ENCODE results near the gene CLDN9.

CLDN9 gene

DNA sequence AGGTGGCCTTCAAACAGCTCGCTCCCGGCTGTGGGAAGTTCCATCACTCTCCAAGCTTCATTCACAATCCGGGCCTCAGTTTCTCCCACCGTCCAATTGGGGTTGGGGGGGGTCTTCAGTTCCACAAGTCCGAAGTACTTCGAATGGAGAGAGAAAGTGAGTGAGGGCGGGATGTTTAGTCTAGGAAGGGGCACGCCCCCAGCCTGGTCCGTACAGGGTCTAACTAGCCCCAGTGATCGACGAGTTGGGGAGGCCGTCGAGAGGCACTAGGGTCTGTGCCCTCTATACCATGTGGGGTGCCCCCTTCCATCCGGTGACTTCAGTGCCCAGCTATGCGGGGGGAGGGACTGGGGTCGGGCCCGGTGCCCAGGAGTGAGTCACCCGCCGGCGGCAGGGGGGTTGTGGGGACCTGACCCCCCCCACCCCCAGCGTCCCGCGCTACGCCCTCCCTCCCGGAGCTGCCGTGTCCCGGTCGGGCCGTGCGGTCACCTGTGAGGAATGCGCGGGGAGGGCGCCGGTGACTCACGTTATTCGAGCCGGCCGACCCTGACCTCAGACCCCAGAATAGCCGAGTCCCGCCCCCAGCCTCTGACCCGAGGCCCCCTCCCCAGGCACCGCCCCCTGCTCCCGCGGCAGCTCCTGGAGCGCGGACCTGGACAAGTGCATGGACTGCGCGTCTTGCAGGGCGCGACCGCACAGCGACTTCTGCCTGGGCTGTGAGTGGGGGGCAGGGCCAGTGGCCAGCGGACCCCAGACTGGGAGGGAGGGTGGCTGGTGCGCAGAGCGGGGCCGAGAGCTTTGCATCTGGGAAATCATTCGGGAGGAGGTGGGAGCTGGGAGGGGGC lies 8.1 kb downstream of the CLDN9 start:
- peak; percentile 65 for DNase-seq

DNA sequence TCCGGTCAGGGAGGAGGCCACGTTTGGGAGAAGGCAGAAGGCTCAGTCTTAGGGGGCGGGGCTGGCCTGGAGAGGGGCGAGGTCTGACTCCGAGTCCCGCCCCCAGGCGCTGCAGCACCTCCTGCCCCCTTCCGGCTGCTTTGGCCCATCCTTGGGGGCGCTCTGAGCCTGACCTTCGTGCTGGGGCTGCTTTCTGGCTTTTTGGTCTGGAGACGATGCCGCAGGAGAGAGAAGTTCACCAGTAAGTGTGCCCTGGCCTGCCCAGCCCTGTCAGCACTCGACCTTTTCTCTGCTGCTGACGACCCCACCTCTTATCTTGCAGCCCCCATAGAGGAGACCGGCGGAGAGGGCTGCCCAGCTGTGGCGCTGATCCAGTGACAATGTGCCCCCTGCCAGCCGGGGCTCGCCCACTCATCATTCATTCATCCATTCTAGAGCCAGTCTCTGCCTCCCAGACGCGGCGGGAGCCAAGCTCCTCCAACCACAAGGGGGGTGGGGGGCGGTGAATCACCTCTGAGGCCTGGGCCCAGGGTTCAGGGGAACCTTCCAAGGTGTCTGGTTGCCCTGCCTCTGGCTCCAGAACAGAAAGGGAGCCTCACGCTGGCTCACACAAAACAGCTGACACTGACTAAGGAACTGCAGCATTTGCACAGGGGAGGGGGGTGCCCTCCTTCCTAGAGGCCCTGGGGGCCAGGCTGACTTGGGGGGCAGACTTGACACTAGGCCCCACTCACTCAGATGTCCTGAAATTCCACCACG lies 8.9 kb downstream of the CLDN9 start:
- DNase-seq, result peak; percentile 57

DNA sequence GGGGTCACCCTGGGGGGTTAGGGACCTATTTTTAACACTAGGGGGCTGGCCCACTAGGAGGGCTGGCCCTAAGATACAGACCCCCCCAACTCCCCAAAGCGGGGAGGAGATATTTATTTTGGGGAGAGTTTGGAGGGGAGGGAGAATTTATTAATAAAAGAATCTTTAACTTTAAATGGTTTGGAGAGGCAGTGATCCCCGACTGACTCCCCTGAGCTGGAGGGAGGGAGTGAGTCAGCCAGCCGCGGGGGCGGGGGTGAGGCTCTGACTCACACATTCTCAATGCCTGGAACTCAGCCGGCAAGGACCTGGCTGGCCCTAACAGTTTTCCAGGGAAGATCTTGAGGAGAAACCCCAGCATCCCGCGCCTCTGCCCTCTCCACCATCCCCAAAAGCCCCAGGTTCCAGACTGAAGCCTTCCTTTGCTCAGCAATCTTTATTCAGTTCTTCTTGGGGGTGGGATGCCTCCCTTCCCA lies 9.5 kb downstream of the CLDN9 start:
- DNase-seq, result peak; percentile 76

DNA sequence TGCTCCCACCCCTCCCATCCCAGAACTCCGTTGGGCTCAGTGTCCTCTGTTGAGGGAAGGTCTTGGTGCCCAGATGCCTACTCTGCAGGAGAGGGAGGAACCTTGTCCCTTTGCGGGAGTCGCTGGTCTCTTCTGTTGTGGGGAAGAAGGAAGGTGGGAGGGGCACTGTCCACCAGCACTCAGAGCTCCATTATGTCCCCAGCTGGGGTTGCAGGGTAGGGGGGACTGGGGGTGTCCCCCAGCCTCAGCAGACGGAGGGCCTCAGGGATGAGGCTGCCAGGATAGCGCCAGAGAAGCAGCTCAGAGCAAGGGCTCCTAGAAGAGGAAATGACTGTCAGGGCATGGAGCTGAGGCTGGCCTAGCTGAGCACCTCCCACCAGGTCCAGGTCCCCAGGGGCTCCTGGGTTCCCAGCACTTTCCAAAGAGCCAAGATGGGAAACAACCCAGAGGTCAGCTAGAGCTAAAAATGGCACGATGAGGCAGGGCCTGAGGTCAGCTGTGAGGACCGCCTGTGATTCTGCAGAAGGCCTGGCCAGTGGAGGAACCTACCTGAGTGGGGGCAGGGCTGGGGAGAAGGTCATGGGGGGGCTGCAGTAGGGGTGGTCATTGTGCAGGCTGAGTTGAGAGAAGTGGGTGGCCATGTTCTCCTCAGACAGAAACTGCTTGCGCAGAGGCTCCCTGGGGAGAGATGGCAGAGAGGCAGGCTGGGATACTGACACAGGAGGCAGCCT lies 10.1 kb downstream of the CLDN9 start:
- DNase-seq, result no peak

DNA sequence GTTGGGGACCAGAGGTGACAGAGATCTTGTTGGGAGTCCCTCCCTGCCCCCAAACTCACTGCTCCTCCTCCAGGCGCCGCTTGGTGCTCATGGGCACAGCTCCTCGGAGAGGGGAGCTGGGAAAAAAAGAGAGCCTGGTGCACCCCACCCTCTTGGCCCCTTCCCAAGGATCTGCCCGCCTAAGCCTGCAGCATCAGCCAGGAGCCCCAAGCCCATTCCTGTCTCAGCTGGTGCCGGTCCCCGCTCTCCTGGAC lies 10.6 kb downstream of the CLDN9 start:
- DNase-seq, result no peak

DNA sequence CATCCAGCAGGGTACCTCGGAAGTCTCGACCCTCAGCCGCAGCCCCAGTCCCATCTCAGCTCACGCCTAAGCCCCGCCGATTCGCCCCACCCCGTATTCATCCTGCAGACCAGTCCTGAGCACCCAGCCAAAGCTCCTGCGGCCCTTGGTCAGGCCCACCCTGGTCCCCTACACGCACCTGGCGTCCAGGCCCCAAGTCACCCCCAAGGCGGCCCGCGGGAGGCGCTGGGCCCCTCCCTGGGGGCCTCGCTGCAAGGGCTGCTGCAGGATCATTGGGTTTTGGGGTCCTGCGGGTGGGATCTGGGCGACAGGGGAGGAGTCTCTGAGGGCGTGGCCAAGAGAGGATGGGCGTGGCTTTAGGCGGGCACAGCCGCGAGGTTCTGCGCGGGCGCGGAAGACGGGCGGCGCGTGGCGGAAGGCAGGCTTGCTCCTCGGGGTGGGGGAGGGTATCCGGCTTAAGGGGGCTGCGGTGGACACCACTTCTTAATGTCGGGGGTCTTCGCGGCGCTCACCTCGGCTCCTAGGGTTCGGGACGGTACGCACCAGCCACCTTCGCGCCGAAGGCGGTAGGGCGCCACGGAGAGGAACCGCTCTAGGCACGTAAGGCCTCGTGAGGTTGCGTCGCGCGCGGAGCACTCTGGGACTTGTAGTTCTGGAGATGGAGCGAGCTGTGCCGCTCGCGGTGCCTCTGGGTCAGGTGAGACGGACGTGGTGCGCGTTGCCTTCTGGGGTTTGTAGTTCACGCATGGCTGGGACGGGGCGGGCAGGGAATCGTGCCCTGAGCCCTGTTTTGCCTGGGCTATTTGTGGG lies 11.2 kb downstream of the CLDN9 start, which contains the start of the genes HCFC1R1 and THOC6:
Gene HCFC1R1, minus strand, starts transcription at position 274 of the 810 bp plus-strand sequence. Its CDS starts 1 bp downstream, at position 273.
Gene THOC6, plus strand, starts transcription at position 367 of the 810 bp plus-strand sequence. Its CDS starts 292 bp downstream, at position 659.
- peak; percentile 93 for DNase-seq

DNA sequence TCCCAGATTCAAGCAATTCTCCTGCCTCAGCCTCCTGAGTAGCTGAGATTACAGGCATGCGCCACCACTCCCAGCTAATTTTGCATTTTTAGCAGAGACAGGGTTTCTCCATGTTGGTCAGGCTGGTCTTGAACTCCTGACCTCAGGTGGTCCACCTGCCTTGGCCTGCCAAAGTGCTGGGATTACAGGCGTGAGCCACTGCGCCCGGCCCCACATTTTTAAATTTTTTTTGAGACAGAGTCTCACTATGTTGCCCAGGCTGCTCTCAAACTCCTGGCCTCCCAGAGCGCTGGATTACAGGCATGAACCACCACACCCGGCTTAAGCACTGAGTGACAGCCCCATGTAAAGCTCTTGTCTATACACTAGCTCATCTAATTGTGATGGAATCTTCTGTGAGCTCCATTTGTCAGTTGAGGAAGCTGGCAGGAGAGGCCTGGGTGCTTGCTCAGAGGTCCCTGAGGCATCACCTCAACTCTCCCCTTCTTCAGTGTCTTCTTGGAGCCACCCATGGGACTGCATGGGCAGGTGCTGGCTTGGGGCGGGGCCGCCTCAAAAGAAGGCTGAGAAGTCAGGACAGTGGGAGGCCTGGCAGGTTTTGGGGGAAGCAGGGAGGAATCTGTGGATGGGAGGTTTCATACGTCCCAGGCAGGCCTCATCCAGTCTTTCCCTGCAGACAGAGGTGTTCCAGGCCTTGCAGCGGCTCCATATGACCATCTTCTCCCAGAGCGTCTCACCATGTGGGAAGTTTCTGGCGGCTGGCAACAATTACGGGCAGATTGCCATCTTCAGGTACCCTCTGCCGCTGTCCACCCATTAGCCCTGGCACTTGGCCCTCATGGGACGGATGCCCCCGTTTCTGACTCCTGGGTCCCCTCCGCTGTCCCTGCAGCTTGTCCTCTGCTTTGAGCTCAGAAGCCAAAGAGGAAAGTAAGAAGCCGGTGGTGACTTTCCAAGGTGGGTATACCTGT lies 12.6 kb downstream of the CLDN9 start:
- no peak for DNase-seq

DNA sequence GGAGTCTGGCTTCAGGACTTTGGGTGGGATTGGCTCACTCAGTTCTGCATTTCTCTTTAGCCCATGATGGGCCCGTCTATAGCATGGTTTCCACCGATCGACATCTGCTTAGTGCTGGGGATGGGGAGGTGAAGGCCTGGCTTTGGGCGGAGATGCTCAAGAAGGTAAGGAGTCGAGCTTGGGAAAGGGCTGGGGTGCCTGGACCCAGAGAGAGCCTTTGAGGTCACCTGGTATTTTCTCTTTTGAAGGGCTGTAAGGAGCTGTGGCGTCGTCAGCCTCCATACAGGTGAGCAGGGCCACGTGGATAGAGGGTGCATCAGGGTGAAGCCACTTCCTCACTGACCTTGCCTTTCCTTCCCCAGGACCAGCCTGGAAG lies 13.3 kb downstream of the CLDN9 start:
- no peak for DNase-seq

DNA sequence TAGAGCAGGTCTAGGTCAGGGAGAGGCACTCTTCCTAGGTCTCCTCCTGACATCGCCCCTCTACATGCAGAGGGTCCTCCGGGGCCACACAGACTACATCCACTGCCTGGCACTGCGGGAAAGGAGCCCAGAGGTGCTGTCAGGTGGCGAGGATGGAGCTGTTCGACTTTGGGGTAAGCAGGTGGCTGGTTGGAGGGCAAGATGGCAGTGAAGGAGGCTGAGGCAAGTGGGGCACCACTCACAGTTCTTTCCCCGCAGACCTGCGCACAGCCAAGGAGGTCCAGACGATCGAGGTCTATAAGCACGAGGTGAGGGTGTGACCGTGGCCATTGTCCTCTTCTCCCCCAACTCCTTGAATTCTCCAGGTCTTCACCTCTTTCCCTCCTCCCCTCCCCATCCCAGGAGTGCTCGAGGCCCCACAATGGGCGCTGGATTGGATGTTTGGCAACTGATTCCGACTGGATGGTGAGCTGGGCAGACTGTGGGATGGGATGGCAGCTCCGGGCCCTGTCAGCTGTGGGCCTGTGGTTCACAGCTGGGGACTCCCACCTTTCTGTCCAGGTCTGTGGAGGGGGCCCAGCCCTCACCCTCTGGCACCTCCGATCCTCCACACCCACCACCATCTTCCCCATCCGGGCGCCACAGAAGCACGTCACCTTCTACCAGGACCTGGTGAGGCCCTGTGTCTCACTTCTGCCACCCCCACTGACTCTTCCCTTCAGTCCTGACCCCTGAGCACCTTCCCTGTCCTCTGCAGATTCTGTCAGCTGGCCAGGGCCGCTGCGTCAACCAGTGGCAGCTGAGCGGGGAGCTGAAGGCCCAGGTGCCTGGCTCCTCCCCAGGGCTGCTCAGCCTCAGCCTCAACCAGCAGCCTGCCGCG lies 14.1 kb downstream of the CLDN9 start:
- DNase-seq, result no peak

DNA sequence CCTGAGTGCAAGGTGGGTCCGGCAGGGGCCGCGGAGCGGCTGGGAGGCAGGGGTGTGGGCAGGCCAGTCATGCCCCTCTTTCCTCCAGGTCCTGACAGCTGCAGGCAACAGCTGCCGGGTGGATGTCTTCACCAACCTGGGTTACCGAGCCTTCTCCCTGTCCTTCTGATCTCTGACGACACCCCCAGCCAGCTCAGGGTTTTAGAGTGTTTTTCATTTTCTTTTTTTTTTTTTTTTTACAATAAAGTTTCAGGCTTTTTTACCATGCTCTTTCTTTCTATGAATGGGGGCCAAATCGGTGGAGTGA lies 14.7 kb downstream of the CLDN9 start:
- DNase-seq, result no peak

DNA sequence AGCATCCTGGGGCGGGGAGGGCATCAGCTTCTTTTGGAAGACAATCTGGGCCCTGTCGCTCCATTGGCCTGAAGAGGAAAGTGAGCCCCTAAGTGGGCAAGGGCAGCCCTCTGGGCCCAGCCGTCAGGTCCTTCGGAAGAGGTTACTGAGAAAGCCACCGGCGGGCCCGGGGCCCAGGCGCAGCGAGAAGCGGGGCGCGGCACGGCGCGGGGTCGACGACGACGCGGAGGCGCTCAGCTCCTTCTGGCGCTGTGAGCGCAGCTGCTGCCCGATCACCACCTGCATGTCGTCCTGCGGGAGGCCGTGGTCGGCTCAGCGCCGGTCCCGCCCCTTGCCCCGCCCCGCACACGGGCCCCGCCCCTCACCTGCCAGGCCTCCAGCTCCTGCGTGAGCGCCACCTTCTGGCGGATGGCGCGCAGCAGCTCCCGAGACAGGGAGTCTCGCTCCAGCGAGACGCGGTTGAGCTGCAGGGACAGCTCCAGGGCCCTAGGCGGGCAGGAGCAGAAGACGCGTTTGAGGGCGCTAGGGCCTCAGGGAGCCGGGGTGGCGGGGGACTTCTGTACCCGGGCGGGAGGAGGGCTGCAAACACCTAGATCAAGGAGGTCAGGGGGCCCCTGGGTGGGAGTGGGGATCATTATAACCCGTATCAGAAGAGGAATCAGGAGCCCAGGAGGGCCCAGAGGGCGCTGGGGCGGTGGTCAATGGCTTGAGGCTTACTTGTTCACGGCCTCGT lies 15.4 kb downstream of the CLDN9 start:
- DNase-seq, result peak; percentile 79

DNA sequence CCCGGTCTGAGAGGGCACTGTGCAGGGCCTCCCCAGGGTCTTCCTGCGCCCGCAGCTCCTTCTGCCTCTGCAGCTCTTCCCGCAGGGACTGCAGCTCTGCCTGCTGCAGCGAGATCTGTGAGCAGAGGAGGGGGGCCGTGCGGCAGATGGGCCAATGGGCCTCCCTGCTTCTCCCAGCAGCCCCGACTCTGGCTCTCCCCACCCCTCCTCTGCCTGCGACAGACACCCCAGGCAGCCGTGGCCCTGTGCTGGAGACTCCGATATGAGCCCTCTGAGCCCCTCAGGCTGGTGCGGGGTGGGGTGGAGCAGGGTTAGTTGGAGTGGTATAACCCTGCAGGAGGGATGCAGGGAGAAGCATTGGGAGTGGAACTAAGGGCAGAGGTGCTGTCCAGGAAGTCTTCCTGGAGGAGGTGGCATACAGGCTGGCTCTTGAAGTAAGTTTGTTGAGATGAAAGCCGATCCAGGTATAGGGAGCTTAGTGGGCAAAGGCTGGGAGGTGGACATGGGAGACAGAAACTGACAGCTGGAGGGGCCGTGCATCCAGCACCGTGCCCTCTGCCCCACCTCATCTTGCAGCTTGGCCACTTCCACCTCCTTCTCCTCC lies 16.1 kb downstream of the CLDN9 start:
- DNase-seq, result no peak

DNA sequence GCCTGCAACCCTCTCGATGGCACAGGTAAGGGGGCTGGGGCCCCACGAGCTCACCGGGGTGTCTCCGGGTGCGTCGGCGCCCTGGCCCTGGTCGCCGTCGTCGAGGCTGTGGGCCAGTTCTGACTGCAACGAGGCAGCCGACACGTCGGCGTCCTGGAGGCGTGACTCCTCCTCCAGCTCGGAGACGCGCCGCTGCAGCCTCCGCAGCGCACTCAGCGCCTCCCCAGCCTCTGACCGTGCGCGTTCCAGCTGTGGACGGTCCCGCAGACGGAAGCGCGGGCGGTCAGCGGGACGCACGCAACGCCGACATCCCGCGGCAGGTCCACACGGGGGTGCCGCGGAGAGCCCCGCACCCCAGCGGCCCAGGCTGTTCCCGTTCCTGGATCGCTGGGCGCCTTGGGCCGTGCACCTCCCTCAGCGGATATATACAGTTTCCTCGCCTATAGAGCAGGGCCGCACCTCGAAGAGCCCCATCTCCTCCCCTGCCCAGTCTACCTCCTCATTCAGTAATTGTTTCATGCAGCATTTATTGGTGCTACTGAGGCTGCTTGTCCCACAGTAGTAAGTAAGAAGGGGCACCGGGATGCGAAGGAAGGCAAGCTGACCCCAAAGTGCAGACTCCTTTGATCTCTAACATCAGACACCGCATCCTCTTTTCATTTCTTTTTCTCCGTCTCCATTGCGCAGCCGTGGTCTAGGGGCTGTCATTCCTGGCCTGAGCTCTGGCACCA lies 16.9 kb downstream of the CLDN9 start:
- no peak for DNase-seq

DNA sequence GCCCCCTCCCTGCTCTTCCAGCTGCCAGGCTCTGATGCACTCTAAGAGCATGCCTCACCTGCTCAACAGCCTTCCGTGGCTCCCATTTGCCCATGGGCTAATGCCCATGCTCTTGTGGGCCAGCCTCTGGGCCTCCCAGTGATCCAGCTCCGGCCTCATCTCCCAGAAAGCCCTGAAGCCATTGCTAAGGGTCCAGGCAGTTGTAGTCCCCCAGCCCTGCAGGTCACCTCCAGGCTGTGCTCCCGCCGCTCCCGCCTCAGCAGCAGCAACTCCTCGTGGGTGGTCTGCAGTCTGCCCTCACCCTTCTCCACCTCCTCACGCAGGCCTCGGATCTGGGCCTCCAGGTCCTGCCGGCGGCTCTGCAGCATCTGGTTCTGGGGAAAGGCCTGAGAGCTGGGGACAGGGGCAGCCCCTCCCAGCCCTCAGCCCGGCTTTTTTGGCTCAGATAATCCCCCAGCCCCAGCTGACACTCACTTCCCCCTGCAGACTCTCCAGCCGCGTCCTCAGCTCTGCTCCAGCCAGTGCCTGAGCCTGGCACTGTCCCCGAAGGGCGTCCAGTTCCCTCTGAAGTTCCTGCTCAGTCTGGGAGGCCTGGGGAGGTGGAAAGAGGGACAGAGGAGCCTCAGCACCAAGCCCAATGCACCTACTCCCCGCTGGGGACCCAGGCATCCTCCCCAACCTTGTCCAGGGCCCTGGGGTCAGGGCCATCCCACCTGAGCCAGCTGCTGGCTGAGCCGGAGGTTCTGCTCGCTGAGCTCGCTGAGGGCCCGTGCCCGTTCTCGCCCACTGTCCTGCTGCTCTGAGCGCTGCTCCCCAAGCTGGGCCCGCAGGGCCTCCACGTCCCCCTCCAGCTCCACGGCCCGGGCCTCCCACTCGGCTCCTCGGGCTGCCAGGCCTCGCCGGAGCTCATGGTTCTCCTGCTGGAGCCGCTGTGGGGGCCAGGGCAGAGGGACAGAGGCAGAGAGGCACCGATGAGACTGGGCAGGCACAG lies 17.8 kb downstream of the CLDN9 start:
- no peak for DNase-seq

DNA sequence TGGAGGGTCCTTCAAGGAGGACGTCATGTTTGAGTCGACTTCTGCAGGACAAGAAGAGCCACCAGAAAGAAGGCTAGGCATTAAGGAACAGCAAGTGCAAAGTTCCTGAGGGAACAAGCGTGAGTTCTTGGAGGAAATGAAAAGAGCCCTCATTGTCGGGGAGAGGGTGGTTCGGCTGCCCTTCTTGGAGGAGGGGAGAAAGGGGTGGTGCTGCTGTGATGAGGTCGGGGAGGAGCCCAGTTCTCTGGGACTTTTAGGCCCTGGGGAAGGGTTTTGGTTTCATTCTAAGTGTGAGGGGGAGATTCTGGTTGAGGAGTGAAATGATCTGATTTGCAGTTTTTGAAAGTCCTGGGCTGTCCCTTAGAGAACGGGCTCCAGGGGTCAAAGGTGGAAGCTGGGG lies 19.9 kb downstream of the CLDN9 start:
- DNase-seq, result no peak

DNA sequence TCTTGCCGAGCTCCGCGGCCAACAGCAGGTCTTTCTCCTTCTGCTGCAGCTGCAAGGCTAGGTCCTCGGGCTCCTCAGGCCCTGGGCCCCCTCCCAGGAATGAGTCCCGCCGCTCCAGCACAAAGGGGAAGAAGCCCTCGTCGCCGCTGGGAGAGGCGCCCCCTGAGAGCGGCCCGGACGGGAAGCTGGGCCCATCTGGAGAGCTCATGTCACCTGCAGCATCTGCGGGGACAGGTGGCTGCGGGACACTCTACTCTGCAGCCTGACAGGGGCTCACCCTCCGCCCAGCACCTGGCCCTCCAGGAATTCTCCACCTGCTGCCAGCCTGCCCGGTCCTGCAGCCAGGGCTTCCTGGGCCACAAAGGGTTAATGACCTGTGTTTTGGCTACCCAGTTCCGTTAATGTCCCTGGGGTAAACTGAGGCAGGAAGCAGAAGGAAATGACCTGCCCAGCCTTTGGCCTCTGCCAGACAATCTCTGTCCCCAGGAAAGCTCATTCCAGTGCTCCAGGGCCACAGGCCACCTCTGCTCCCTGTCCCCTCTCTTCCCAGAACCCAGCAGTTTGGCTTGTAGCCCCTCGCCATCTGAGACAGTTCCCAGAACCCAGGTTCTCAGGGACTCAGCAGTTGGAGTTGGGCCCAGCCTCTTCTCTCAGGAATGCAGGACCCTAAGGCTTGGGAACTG lies 22.7 kb downstream of the CLDN9 start:
- no peak for DNase-seq
